ENCODE results near the gene SLC8A1. TPM values are rescaled to one million over a fixed set of nuclear protein-coding genes. Genes with fewer than 3 reads are reported as not detected.

Gene SLC8A1
- total RNA-seq, 1 donor from 2014 or later, result 5.7 TPM

GRCh38 chr2:40406485-40407289 is 45.2 kb downstream of the SLC8A1 start:
- no peak for DNase-seq (ENCODE audit: low spot score, unreplicated experiment)
- Mint-ChIP-seq H3K9me3 (ENCODE audit: low read depth) (no peaks in the 10 kb centered on the region), H3K4me3 (ENCODE audit: low read depth) (no peak overlapping the region), H3K36me3 (ENCODE audit: insufficient read depth) (no peaks in the 10 kb centered on the region), H3K4me1 (ENCODE audit: low read depth) (peaks cover 4% of the 10 kb centered on the region), H3K27ac (no peak overlapping the region), H3K27me3 (no peaks in the 10 kb centered on the region)
- no peak for TF ChIP-seq CTCF (IDR thresholded peaks at IDR 0.05; ENCODE audit: unreplicated experiment)

GRCh38 chr2:40405465-40405864 is 46.4 kb downstream of the SLC8A1 start:
- Mint-ChIP-seq H3K4me1 (ENCODE audit: low read depth) (peaks cover 4% of the 10 kb centered on the region), H3K27me3 (no peaks in the 10 kb centered on the region), H3K9me3 (ENCODE audit: low read depth) (no peaks in the 10 kb centered on the region), H3K36me3 (ENCODE audit: insufficient read depth) (no peaks in the 10 kb centered on the region), H3K4me3 (ENCODE audit: low read depth) (no peak overlapping the region), H3K27ac (no peak overlapping the region)
- DNase-seq (ENCODE audit: low spot score, unreplicated experiment), result no peak
- TF ChIP-seq CTCF (IDR thresholded peaks at IDR 0.05; ENCODE audit: unreplicated experiment), result no peak

- Mint-ChIP-seq H3K27ac (no peak overlapping the region), H3K36me3 (ENCODE audit: insufficient read depth) (no peaks in the 10 kb centered on the region), H3K9me3 (ENCODE audit: low read depth) (peaks cover 3% of the 10 kb centered on the region), H3K27me3 (no peaks in the 10 kb centered on the region), H3K4me3 (ENCODE audit: low read depth) (no peak overlapping the region), H3K4me1 (ENCODE audit: low read depth) (peaks cover 4% of the 10 kb centered on the region)
- no peak for TF ChIP-seq CTCF (IDR thresholded peaks at IDR 0.05; ENCODE audit: unreplicated experiment)
- no peak for DNase-seq (ENCODE audit: low spot score, unreplicated experiment)
Measured at GRCh38 chr2:40404517-40404916, 47.4 kb downstream of the SLC8A1 start.

- TF ChIP-seq CTCF (IDR thresholded peaks at IDR 0.05; ENCODE audit: unreplicated experiment), result no peak
- Mint-ChIP-seq H3K36me3 (ENCODE audit: insufficient read depth) (no peaks in the 10 kb centered on the region), H3K27me3 (no peaks in the 10 kb centered on the region), H3K4me1 (ENCODE audit: low read depth) (peaks cover 4% of the 10 kb centered on the region), H3K9me3 (ENCODE audit: low read depth) (peaks cover 3% of the 10 kb centered on the region), H3K4me3 (ENCODE audit: low read depth) (no peak overlapping the region), H3K27ac (no peak overlapping the region)
- no peak for DNase-seq (ENCODE audit: low spot score, unreplicated experiment)
Measured at GRCh38 chr2:40403233-40403836, 48.6 kb downstream of the SLC8A1 start.

GRCh38 chr2:40401896-40402295 is 50.0 kb downstream of the SLC8A1 start:
- Mint-ChIP-seq H3K4me3 (ENCODE audit: low read depth) (no peak overlapping the region), H3K9me3 (ENCODE audit: low read depth) (peaks cover 3% of the 10 kb centered on the region), H3K27me3 (no peaks in the 10 kb centered on the region), H3K27ac (no peak overlapping the region), H3K36me3 (ENCODE audit: insufficient read depth) (no peaks in the 10 kb centered on the region), H3K4me1 (ENCODE audit: low read depth) (no peaks in the 10 kb centered on the region)
- no peak for DNase-seq (ENCODE audit: low spot score, unreplicated experiment)
- no peak for TF ChIP-seq CTCF (IDR thresholded peaks at IDR 0.05; ENCODE audit: unreplicated experiment)

Data from progenitor cell of endocrine pancreas (in vitro differentiated cells).